ENCODE measurements around the gene PATL1.

DNA sequence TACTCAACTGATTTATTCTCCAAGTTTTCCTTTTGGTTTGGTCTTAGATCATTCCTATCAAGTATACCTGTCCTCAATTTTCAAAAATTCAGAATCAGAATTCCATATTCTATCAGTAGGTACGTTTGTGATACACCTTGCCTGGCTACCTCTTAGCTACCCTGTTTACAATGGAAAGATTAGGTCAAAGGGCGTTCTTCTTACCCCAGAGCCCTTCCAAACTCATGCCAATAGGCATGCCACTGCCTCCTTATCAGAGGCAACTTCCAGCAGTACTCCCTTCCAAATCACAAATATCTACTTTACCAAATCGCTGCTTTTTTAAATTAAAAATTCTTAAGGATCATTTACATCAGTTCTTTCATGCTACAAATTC is 1.0 kb downstream of the PATL1 start:
- TF ChIP-seq, protein P1, sequence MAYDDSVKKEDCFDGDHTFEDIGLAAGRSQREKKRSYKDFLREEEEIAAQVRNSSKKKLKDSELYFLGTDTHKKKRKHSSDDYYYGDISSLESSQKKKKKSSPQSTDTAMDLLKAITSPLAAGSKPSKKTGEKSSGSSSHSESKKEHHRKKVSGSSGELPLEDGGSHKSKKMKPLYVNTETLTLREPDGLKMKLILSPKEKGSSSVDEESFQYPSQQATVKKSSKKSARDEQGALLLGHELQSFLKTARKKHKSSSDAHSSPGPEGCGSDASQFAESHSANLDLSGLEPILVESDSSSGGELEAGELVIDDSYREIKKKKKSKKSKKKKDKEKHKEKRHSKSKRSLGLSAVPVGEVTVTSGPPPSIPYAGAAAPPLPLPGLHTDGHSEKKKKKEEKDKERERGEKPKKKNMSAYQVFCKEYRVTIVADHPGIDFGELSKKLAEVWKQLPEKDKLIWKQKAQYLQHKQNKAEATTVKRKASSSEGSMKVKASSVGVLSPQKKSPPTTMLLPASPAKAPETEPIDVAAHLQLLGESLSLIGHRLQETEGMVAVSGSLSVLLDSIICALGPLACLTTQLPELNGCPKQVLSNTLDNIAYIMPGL (CRISPR knock-in tag; IDR thresholded peaks at IDR 0.05; ENCODE audit: borderline replicate concordance): no peak
- TF ChIP-seq CTCF (IDR thresholded peaks at IDR 0.05) (no peak), POLR2A (IDR thresholded peaks at IDR 0.05; ENCODE audit: low read length) (no peak)
